H1 (cell line): ENCODE data around the gene TRMT10B. TPM values are rescaled to one million over a fixed set of nuclear protein-coding genes. Genes with fewer than 3 reads are reported as not detected.

Source experiments
- CTCF ChIA-PET: fragments of 300-600 bp; sonication (Branson Sonifier 250); formaldehyde crosslinking; loops from one replicate; lab custom pipeline; 2021; ENCODE audit not compliant: partially characterized antibody; lab: Charles Lee
- POLR2A ChIA-PET: fragments of 300-600 bp; sonication (Branson Sonifier 250); formaldehyde crosslinking; loops from one replicate; lab custom pipeline; 2021; ENCODE audit warnings: inconsistent platforms; ENCODE audit not compliant: partially characterized antibody; lab: Charles Lee
- DNase-seq, 2 experiments: peaks; one replicate each; pipeline versions ENCODE4 v3.0.0 to v3.0.0-alpha.2; 2010 to 2022; ENCODE audit warnings: low spot score in 2 of 2, low read depth in 1 of 2, mixed read lengths in 1 of 2
- FAIRE-seq: peaks from 2 replicates; lab custom pipeline; 2011; peaks lifted over from hg19 to GRCh38; lab: Jason Lieb, UNC
- H2AFZ ChIP-seq: 2 replicates; pipeline ENCODE4 v1.8.1; 2012; ENCODE audit warnings: low read length, inconsistent platforms
- H2AK5ac ChIP-seq: 2 replicates; pipeline ENCODE4 v1.6.1; 2013; ENCODE audit warnings: low read depth, low read length
- H2BK120ac ChIP-seq: replicated peaks from 2 replicates; pipeline ENCODE3; 2013; ENCODE audit warnings: low read depth, low read length, inconsistent platforms
- H2BK12ac ChIP-seq: 2 replicates; pipeline ENCODE4 v1.6.1; 2013; ENCODE audit warnings: low read depth, low read length
- H2BK15ac ChIP-seq: 2 replicates; pipeline ENCODE4 v1.6.1; 2013; ENCODE audit warnings: low read length
- H2BK20ac ChIP-seq: 2 replicates; pipeline ENCODE4 v1.6.1; 2013; ENCODE audit warnings: low read length
- H2BK5ac ChIP-seq: 2 replicates; pipeline ENCODE4 v1.6.1; 2013; ENCODE audit warnings: low read depth, low read length
- H3K14ac ChIP-seq: 2 replicates; pipeline ENCODE4 v1.6.1; 2013; ENCODE audit warnings: inconsistent platforms; ENCODE audit not compliant: insufficient read length
- H3K18ac ChIP-seq: 2 replicates; pipeline ENCODE4 v1.6.1; 2013; ENCODE audit warnings: low read length; ENCODE audit errors: extremely low read depth
- H3K23ac ChIP-seq: 2 replicates; pipeline ENCODE4 v1.6.1; 2013; ENCODE audit warnings: inconsistent platforms; ENCODE audit not compliant: insufficient read length
- H3K23me2 ChIP-seq: 2 replicates; pipeline ENCODE4 v1.6.1; 2013; ENCODE audit warnings: low read depth, low read length
- H3K27ac ChIP-seq: 2 replicates; pipeline ENCODE4 v1.6.1; 2011; ENCODE audit warnings: low read depth, low read length, inconsistent platforms
- H3K27me3 ChIP-seq, 4 experiments: replicated peaks in 1 of 4; 1 replicate in 1 of 4; 2 replicates in 3 of 4; pipeline versions ENCODE4 v1.6.1 to v1.8.1; 2011 to 2013; ENCODE audit warnings: low read length in 3 of 4, mild to moderate bottlenecking in 3 of 4, inconsistent platforms in 2 of 4, mixed read lengths in 2 of 4, moderate library complexity in 1 of 4; ENCODE audit not compliant: control insufficient read depth in 3 of 4, insufficient read depth in 3 of 4; ENCODE audit errors: extremely low read depth in 1 of 4
- H3K36me3 ChIP-seq, 4 experiments: 2 replicates each; pipeline versions ENCODE4 v1.6.1 to v1.8.1; 2011 to 2013; ENCODE audit warnings: mild to moderate bottlenecking in 4 of 4, low read length in 3 of 4, moderate library complexity in 2 of 4, control low read depth in 1 of 4, inconsistent platforms in 1 of 4; ENCODE audit not compliant: insufficient read depth in 4 of 4, control insufficient read depth in 2 of 4
- H3K4ac ChIP-seq: replicated peaks from 2 replicates; pipeline ENCODE3; 2013; ENCODE audit warnings: low read length, low read depth, mixed read lengths, inconsistent platforms; ENCODE audit not compliant: insufficient read length
- H3K4me1 ChIP-seq, 4 experiments: replicated peaks in 1 of 4; 1 replicate in 1 of 4; 2 replicates in 3 of 4; pipeline versions ENCODE4 v1.6.1 to v1.8.1; 2011 to 2013; ENCODE audit warnings: low read length in 3 of 4, inconsistent platforms in 2 of 4, mixed read lengths in 1 of 4; ENCODE audit not compliant: insufficient read depth in 4 of 4, control insufficient read depth in 3 of 4
- H3K4me2 ChIP-seq, 2 experiments: 2 replicates each; pipeline versions ENCODE4 v1.6.1 to v1.8.1; 2011 to 2013; ENCODE audit warnings: low read depth in 2 of 2, low read length in 2 of 2, control low read depth in 1 of 2, inconsistent platforms in 1 of 2, mild to moderate bottlenecking in 1 of 2; ENCODE audit not compliant: insufficient read depth in 1 of 2
- H3K4me3 ChIP-seq, 4 experiments: fragments of 200-600, 300-600 bp in 1 of 4; sonication (generic), shearing (Covaris generic), sonication (Bioruptor Twin) in 1 of 4; 2 replicates each; pipeline versions ENCODE4 v1.5.1 to v1.8.1; 2011 to 2016; ENCODE audit warnings: low read length in 4 of 4, low read depth in 3 of 4, control low read depth in 2 of 4, inconsistent platforms in 2 of 4, mild to moderate bottlenecking in 2 of 4, mixed read lengths in 1 of 4, moderate library complexity in 1 of 4; ENCODE audit not compliant: insufficient read depth in 2 of 4; ENCODE audit errors: extremely low read depth in 1 of 4
- H3K56ac ChIP-seq: replicated peaks from 2 replicates; pipeline ENCODE3; 2013; ENCODE audit warnings: low read depth, mild to moderate bottlenecking, mixed read lengths, low read length, inconsistent platforms; ENCODE audit not compliant: insufficient read length
- H3K79me1 ChIP-seq: 2 replicates; pipeline ENCODE4 v1.6.1; 2013; ENCODE audit warnings: low read depth, low read length, control low read depth
- H3K79me2 ChIP-seq, 2 experiments: 2 replicates each; pipeline versions ENCODE4 v1.6.1 to v1.8.1; 2012 to 2013; ENCODE audit warnings: low read length in 2 of 2, mild to moderate bottlenecking in 2 of 2, inconsistent platforms in 1 of 2; ENCODE audit not compliant: insufficient read depth in 2 of 2, control insufficient read depth in 1 of 2
- H3K9ac ChIP-seq, 4 experiments: replicated peaks in 1 of 4; 1 replicate in 1 of 4; 2 replicates in 3 of 4; pipeline versions ENCODE4 v1.6.1 to v1.8.1; 2011 to 2013; ENCODE audit warnings: low read depth in 3 of 4, low read length in 3 of 4, control low read depth in 2 of 4, mild to moderate bottlenecking in 2 of 4, moderate library complexity in 2 of 4, inconsistent platforms in 1 of 4; ENCODE audit errors: extremely low read depth in 1 of 4
- H3K9me3 ChIP-seq, 2 experiments: 2 replicates each; pipeline versions ENCODE4 v1.6.1 to v1.8.1; 2012 to 2013; ENCODE audit warnings: mild to moderate bottlenecking in 2 of 2, moderate library complexity in 2 of 2, control low read depth in 1 of 2, inconsistent platforms in 1 of 2, low read depth in 1 of 2, low read length in 1 of 2, mixed read lengths in 1 of 2; ENCODE audit not compliant: insufficient read depth in 2 of 2
- H4K20me1 ChIP-seq, 2 experiments: replicated peaks in 1 of 2; 2 replicates each; pipeline versions ENCODE3 to v1.8.1; 2011 to 2013; ENCODE audit warnings: inconsistent platforms in 2 of 2, low read length in 2 of 2, mild to moderate bottlenecking in 1 of 2; ENCODE audit not compliant: insufficient read depth in 2 of 2, control insufficient read depth in 1 of 2
- H4K5ac ChIP-seq: 2 replicates; pipeline ENCODE4 v1.6.1; 2013; ENCODE audit warnings: low read length, low read depth, mixed read lengths, inconsistent platforms; ENCODE audit not compliant: insufficient read length
- H4K8ac ChIP-seq: 2 replicates; pipeline ENCODE4 v1.8.0; 2013; ENCODE audit warnings: mild to moderate bottlenecking, moderate library complexity, low read length, inconsistent platforms; ENCODE audit not compliant: insufficient read depth; ENCODE audit errors: extremely low read depth
- H4K91ac ChIP-seq: replicated peaks from 2 replicates; pipeline ENCODE3; 2013; ENCODE audit warnings: low read length, mixed read lengths, inconsistent platforms; ENCODE audit not compliant: insufficient read length
- ASH2L ChIP-seq: fragments of 200-600, 300-600 bp; sonication (generic); IDR thresholded peaks from one replicate; pipeline ENCODE4 v1.7.1; 2017; ENCODE audit warnings: low read length
- CBX8 ChIP-seq: fragments of 300-800, 300-1000 bp; sonication (generic); IDR thresholded peaks from 2 replicates; pipeline ENCODE4 v1.7.1; 2016; ENCODE audit warnings: low read depth, low read length, borderline replicate concordance
- CHD1 ChIP-seq: IDR thresholded peaks from 2 replicates; pipeline ENCODE4 v1.6.1; 2012; ENCODE audit warnings: low read depth, low read length, improper control_type of control experiment
- FOSL1 ChIP-seq: IDR thresholded peaks from 2 replicates; pipeline ENCODE4 v1.6.1; 2011; ENCODE audit warnings: mild to moderate bottlenecking, low read depth, low read length, moderate library complexity; ENCODE audit not compliant: insufficient read depth
- NANOG ChIP-seq: IDR thresholded peaks from 2 replicates; pipeline ENCODE4 v1.6.1; 2011; ENCODE audit warnings: low read length, low read depth, mild to moderate bottlenecking, inconsistent platforms; ENCODE audit not compliant: insufficient read depth, poor library complexity, severe bottlenecking
- POU5F1 ChIP-seq: IDR thresholded peaks from 2 replicates; pipeline ENCODE4 v1.6.1; 2011; ENCODE audit warnings: low read depth, mild to moderate bottlenecking, low read length, moderate library complexity
- RXRA ChIP-seq: IDR thresholded peaks from 2 replicates; pipeline ENCODE4 v1.6.1; 2011; ENCODE audit warnings: low read depth, mild to moderate bottlenecking, low read length, moderate library complexity; ENCODE audit not compliant: insufficient read depth
- ZNF274 ChIP-seq: IDR thresholded peaks from 2 replicates; pipeline ENCODE4 v1.7.0; 2012; ENCODE audit warnings: low read length, borderline replicate concordance; ENCODE audit errors: extremely low read depth
- WGBS, 2 experiments: shearing (Covaris generic) in 1 of 2; methylation state at CpG; one replicate each; pipeline versions ENCODE4 v1.1.6 to v1.1.7; 2013 to 2015; ENCODE audit warnings: low lambda C conversion rate in 2 of 2, mixed read lengths in 2 of 2, inconsistent platforms in 1 of 2, low coverage in 1 of 2, missing lambda C conversion rate in 1 of 2; ENCODE audit not compliant: insufficient replicate concordance in 2 of 2, insufficient coverage in 1 of 2, insufficient read length in 1 of 2; ENCODE audit errors: extremely low coverage in 1 of 2, missing lambda C conversion rate in 1 of 2; 5-methylcytosine and 5-hydroxymethylcytosine counted together
- polyA plus RNA-seq, 7 experiments: library from polyadenylated mRNA; depleted of rRNA in 3 of 7; stranded (reverse) in 5 of 7; unstranded in 2 of 7; fragments of >200 nt in 5 of 7; fragments of 200-250 nt in 2 of 7; gene quantifications; 1 replicate in 5 of 7; 2 replicates in 1 of 7; 4 replicates in 1 of 7; pipeline versions ENCODE4 v1.2.1 to v1.2.3, GENCODE V29; 2011 to 2013; ENCODE audit warnings: missing spikeins in 2 of 7, mixed read lengths in 2 of 7
- total RNA-seq: library from RNA; stranded (reverse); fragmentation: NEBNext Ultra II Directional; extraction: Animal tissue kit (Norgen Biotek cat#: 25700); gene quantifications from 2 replicates; pipeline ENCODE4 v1.2.1, GENCODE V29; 2021
- TF ChIP-seq, protein P1 (sequence below): IDR thresholded peaks from 2 replicates; pipeline ENCODE4 v1.6.1; 2012; ENCODE audit warnings: inconsistent platforms
- TF ChIP-seq, protein P2 (sequence below), 3 experiments: IDR thresholded peaks; 1 replicate in 2 of 3; 2 replicates in 1 of 3; pipeline versions ENCODE4 v1.5.1 to v1.6.1; 2011; ENCODE audit warnings: low read length in 3 of 3, mild to moderate bottlenecking in 3 of 3, inconsistent platforms in 2 of 3, low read depth in 1 of 3, moderate library complexity in 1 of 3; ENCODE audit not compliant: insufficient read depth in 1 of 3; ENCODE audit errors: control extremely low read depth in 1 of 3

The TRMT10B gene
- total and polyA plus RNA-seq, 2 of the 8 experiments (the other 6 are each of a cell fraction or from before 2014, with no cell fraction given), result 2.4 to 4.5 TPM

DNA sequence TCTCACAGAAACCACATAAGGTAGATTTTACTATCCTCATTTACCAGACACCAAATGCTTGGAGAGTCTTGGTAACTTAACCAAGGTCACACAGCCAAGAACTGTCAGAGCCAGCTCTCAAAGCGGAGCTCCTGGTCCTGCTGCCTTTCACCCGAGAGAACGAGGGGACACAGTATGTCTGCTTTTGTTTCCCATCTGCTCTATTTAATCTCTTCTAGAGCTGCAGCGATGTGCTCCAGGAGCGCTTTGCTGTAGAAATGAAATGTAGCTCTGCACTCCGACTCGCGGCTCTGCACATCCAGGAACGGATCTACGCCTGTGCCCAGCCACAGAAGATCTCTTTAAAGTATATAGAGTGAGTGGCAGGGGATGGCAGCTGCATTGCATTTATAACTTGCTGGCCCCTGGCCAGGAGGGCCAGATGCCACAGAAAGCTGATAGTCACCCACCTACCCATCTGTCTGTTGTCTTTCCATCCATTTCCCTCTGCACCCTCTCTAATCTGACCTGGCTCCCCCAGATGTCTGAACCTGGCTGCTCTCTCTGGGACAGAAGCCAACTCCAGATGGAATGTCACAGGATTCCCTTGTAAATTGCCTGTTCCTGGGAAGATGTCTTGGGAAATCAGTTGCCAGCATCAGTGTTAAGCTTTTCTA is 21.4 kb upstream of the TRMT10B start:
- Histone ChIP-seq H3K9ac (no peak overlapping the region), H2AK5ac (no peak overlapping the region), H2BK5ac (no peak overlapping the region), H2BK15ac (no peak overlapping the region), H2BK120ac (no peak overlapping the region), H3K4me3 (no peak overlapping the region), H3K27me3 (no peaks in the 10 kb centered on the region), H3K23ac (no peak overlapping the region), H3K79me2 (no peaks in the 10 kb centered on the region), H3K36me3 (no peaks in the 10 kb centered on the region), H3K56ac (no peak overlapping the region), H3K23me2 (peaks cover 1% of the 10 kb centered on the region; the same call in 1 of the 2 replicates), H2BK20ac (no peak overlapping the region), H2BK12ac (no peak overlapping the region), H3K4me2 (no peak overlapping the region), H4K20me1 (no peaks in the 10 kb centered on the region), H3K4me1 (peaks cover 0 to 14% (median 3%) of the 10 kb centered on the region in 4 experiments; a peak in 4 of 7 replicates), H3K18ac (no peak overlapping the region; the same call in 1 of the 2 replicates), H3K4ac (peak overlapping the region; percentile 25), H3K79me1 (no peaks in the 10 kb centered on the region), H4K5ac (no peak overlapping the region), H2AFZ (no peak overlapping the region), H3K14ac (no peak overlapping the region), H4K91ac (no peak overlapping the region), H4K8ac (no peak overlapping the region), H3K9me3 (no peaks in the 10 kb centered on the region), H3K27ac (no peak overlapping the region)
- POLR2A ChIA-PET, result interaction anchor here (1.2 kb wide), 1 partner anchor 68 kb away, joined by 3 read pairs; the partner anchor contains the start of gene DCAF10
- WGBS, 2 experiments, result 93% methylated on average over 10 of the region's 10 CpGs; no CpG with 5 or more reads in 1 of the 2 experiments
- CTCF ChIA-PET, result interaction anchor here (0.9 to 1.7 kb wide), 3 partner anchors 14 to 26 kb away, joined by 3 to 5 read pairs (median 3); no protein-coding TSS in a partner anchor
- DNase-seq (no peak), FAIRE-seq (no peak)
- no peak for TF ChIP-seq CBX8
- no peak for TF ChIP-seq NANOG
- TF ChIP-seq, protein P1, sequence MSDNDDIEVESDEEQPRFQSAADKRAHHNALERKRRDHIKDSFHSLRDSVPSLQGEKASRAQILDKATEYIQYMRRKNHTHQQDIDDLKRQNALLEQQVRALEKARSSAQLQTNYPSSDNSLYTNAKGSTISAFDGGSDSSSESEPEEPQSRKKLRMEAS, result no peak
- TF ChIP-seq ASH2L, result no peak
- no peak for TF ChIP-seq FOSL1
- TF ChIP-seq, protein P2, sequence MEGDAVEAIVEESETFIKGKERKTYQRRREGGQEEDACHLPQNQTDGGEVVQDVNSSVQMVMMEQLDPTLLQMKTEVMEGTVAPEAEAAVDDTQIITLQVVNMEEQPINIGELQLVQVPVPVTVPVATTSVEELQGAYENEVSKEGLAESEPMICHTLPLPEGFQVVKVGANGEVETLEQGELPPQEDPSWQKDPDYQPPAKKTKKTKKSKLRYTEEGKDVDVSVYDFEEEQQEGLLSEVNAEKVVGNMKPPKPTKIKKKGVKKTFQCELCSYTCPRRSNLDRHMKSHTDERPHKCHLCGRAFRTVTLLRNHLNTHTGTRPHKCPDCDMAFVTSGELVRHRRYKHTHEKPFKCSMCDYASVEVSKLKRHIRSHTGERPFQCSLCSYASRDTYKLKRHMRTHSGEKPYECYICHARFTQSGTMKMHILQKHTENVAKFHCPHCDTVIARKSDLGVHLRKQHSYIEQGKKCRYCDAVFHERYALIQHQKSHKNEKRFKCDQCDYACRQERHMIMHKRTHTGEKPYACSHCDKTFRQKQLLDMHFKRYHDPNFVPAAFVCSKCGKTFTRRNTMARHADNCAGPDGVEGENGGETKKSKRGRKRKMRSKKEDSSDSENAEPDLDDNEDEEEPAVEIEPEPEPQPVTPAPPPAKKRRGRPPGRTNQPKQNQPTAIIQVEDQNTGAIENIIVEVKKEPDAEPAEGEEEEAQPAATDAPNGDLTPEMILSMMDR (IDR thresholded peaks at IDR 0.05; ENCODE audit: control extremely low read depth in 1 of 3, insufficient read depth in 1 of 3, low read depth in 1 of 3, low read length in 3 of 3), result no peak
- no peak for TF ChIP-seq RXRA
- no peak for TF ChIP-seq CHD1
- no peak for TF ChIP-seq POU5F1
- TF ChIP-seq ZNF274, result no peak
